NT2/D1 (cell line): ENCODE measurements around the gene TMEM125.

Source experiments
- SUZ12 ChIP-seq: IDR thresholded peaks from 2 replicates; pipeline ENCODE4 v1.6.1; 2011; ENCODE audit not compliant: insufficient read length, insufficient read depth; ENCODE audit errors: extremely low read depth
- ZNF274 ChIP-seq: IDR thresholded peaks from 2 replicates; pipeline ENCODE4 v1.6.1; 2011; ENCODE audit warnings: mild to moderate bottlenecking, low read depth, low read length

GRCh38 chr1:43265431-43265830, 4.4 kb upstream of the TMEM125 start:
- TF ChIP-seq ZNF274 = no peak
- no peak for TF ChIP-seq SUZ12
